NCI-H187 treated with DMSO at 0.1 percent for 48 hours (cell line): ENCODE data around the gene NAPG.
"Not testable (repeated sequence)": the region's sequence is repeated elsewhere in the genome, so short reads cannot be mapped to it uniquely, and the experiment has no call there.

ENCODE experiments used
- DNase-seq: peaks from one replicate; lab custom pipeline; 2025; lab: John Stamatoyannopoulos, UW

NAPG gene

DNA sequence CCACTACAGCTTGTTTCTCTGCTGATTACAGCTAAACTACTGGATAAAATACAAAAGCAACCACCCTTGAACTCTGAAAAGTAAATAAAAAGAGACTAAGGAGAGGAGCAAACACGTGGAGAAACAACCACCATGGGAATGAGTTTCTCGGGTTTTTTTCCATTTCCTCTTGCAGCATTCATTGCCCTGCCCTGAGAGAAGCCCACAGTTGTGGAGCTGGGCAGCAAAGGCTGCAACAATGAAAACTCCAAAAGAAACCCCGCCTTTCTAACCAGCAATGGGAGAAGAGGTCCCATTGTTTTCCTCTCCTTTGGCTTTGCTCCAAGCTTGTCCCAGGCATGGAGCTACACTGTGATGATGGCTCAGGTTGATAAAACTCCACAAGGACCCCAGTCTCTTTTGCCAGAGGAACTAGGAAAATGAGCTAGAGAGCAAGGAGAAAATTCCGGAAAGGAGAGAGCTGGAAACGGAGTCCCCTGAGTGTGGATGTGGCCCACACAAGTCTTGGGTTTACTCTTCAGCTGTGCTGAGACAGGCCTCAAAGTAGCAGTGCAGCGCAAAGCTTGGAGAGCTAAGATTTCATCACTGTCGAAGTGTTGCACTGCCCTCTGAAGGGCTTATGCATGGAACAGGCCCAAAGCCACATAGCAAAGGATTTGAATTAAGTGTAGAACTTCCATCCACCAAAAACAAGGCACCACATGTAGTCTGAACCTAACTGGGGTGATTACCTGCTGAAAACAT is 20.9 kb downstream of the NAPG start:
- DNase-seq, result no peak

DNA sequence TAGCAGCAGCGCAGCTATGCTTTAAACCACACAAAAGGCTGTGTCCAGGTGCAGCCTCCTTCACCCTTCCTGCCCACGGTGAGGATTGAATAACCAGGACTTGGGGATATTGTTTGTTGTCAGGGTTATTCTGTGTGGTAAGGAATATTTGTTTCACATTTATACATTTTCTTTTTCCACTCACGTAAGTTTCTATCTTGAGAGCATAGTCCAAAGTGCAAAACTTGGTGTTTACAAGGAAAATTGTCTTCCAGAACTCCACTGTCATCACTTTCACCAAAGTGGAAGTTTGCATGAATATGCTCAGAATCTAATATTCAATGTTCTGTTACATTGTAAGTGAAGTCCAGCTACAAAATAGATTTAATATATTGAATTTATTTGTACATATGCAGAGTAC is 26.4 kb downstream of the NAPG start:
- DNase-seq, result no peak

DNA sequence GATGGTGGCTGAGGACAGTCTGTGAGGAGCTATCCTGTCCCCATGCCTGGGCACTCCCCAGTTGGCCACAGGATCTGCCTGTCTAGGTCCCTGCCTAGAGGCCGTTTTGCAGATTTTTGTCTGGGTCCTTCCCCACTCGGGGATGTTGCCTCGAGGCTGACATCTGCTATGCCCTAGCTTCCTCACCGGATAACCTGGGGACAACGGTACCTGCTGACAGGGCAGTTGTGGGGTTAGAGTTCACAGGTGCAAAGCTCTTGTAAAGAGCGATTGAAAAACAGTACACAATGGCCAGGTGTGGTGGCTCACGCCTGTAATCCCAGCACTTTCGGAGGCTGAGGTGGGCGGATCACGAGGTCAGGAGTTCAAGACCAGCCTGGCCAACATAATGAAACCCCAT is 30.4 kb downstream of the NAPG start:
- not testable (repeated sequence) for DNase-seq

DNA sequence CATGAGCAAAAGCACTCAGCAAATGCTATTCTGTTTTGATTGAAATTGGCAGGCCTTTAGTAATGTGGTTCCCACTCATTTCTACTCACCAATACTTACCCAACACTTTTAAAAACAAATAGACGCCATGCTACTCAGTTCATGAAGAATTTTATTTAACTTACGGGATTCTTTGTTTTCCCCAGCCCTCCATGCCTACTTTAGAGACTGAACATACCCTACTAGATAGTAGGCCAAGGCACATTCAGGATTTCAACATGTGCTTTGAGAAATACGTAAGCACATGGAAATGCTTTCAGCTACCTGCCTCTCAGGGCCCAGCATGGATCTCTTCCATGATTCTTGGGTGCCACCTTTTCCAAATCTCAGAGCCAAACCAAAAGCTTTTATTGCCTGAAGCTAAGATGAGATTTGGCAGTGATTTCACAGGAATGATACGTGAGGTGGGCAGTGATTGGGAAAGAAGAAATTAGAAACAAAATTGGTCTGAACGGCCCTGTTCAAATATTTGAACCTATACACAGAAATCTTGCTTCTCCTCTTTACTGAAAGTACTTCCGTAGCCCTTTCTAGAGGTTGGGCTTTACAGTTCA is 31.4 kb downstream of the NAPG start:
- no peak for DNase-seq

DNA sequence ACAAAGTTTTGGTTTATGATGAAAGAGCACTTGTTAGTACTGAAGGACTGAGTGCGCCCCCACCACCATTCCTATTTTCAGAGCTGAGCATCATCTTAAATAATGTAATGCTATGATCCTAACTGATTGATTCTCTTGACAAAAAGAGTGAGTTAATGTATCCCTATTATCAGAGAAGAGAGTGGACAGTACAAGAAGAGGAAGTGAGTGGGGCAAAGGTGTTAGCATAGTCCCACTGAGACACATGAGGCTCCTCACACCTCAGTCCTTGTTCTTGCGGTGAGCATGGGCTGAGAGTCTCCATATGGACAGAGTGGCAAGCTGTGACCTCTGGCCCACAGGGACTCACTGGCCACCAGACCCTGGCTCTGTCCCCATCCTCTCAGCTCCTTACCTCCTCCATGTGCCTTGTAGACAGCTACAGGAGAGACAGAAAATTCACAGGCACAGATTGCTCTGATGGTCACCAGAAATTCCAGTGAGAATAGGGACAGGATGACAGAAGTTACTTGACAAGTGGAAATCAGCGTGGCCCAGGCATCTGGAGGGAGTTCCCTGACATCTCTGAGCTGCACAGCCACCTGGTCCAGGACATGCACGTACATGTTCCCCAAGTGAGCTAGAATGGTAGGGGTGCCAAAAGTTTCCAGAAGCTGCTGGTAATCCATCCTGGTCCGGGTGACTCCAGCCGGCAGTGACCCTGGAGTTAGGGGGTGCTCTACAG is 32.6 kb downstream of the NAPG start:
- DNase-seq, result no peak

DNA sequence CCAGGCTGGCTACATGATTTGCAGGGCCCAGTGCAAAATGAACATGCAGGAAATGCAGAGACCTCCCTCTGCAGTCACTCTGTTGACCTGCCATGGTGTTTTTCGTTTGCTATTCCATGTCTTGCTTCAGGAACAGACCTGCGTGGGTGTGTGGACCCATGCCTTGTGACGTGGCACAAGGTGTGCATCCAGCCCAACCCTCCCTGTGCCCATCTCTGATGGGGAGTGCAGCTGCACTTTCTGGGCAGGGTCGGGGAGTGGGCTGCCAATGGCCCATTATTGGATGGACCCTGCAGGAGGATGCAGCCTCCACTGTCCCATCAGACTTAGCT is 33.1 kb downstream of the NAPG start:
- no peak for DNase-seq

DNA sequence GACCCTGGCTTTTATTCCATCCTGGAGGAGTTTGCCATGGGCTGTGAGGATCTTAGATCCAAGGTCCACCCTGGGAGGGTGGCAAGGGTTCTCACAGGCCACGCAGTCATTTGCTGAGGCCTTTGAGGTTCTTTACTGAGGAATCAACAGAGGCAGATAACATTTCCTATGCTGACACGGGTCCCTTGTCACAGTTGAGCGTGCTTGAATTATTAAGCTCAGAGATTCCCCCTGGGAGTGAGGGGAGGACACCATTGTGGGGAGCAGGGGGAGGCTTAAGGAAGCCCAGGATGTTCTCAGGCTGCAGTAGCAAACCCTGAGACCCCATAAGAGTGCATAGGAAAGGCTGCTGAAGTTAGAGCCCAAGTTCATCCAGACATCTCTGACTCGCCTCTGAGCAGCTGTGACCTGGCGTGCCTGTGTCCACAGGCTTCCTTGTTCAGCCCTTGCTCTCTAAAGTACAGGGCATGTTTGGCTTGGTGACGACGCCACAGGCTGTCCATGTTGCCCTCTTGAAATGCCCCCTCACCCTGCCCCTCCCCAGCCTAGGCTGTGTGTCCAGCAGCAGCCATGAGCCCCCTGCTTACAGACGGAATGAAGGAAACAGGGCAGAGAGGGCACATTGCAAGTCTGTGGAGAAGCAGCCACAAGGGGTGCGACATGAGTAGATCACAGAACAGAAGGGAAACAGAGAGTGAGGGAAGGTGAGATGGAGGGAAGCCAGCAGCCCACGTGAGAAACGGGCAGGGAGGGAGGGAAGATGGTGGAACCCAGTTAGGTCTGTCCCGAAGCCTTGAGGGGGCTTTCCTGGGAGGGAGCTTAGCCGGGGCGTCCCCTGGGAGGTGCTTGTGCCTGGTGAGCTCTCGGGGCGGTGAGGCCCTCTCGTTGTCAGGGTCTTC is 34.0 kb downstream of the NAPG start:
- DNase-seq, result no peak

DNA sequence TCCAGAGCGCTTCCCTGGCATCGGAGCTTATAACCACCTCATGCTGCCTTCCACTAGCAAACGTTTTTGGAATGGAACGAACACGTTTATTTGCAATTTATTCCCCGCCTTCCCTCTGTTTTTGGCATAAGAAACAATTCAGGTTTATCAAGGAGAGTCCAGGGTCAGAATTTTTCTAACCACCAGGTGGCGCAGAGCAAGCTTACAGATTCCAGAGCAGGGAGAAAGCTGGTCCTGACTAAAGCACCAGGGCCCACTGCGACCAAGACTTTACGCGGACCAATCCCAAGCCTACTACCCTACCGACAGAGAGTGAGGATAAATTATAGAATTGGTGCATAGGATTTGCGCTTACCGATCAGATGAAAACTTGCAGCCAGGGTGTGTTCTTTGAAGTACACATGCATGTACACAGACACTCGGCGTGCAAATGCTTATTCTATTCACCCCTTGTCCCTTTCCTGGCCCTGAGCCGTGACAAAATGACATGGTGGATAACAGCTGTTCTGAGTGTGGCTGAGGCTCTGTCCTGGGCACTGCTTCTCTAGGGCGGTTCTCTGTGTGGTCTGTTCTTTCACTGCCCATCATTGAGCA is 34.7 kb downstream of the NAPG start:
- DNase-seq, result no peak

DNA sequence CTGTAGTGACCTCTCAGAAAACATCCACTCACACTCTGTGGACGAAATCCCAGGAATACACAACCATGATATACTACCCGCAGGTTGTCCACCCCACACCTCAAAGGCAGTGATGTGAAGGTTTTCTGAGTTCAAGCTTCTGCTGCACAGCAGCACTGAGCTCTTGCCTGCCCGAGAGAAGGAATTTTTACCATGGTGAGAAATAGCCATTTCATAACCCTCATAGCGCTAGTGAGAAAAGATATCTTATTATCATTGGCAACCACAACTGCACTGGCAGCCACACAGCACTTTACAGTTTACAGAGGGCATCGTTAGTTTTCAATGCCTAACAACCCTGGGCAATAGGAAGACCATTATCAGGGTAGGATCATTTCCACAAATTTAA is 36.9 kb downstream of the NAPG start:
- no peak for DNase-seq

DNA sequence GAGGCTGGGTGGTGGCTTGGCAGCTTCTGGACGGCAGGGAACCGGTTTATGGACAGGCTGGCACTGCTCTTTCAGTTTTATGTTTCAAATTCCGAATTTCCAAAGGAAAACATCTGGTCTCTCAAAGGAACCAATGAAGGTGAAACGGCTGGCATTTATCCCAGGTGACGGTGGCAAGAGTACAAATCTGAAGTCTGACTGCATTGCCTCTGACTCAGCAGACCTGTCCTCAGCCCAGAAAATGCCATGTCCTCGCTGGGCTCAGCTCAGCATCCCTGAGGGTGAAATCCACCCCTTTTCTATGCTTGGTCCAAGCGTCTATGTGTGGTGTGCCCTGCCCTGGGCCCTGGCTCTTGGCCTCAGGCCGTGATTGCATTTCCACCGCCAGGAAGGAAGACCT is 38.1 kb downstream of the NAPG start:
- no peak for DNase-seq

DNA sequence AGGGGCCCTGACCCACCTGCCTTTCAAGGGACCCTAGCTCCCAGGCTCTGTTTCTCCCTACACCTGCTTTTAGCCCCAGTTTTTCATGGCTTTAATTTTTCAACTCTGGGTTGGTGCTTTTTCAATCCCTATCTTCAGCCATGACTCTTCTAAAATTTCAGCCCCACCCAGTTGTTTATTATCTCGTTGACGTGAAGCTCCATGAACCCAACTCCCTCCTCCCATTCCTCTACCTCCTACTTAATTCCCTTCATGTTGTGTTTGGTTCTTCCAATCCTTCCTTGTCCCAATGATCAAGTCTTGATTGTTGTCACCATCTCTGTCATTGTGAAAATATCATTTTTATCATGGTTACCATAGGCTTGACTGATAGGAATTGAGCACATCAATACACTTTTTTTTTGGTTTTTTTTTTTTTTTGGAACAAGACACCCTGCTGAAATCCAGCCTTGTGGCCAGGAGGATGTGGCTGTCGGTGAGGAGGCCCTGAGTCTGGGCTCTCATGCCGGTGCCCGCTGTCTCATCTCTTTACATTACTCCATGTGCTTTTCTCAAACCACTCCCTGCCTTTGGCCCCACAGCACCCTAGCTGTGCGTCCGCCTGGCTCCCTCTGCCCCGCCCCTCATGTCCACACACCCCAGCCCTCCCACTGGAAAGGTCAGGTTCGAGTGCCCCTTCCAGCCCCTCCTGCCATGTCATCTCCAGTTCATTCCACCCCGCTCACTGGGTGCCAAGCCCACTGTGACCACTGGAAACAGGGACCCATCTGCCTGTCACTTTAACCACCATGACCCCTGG is 39.3 kb downstream of the NAPG start:
- DNase-seq, result no peak

DNA sequence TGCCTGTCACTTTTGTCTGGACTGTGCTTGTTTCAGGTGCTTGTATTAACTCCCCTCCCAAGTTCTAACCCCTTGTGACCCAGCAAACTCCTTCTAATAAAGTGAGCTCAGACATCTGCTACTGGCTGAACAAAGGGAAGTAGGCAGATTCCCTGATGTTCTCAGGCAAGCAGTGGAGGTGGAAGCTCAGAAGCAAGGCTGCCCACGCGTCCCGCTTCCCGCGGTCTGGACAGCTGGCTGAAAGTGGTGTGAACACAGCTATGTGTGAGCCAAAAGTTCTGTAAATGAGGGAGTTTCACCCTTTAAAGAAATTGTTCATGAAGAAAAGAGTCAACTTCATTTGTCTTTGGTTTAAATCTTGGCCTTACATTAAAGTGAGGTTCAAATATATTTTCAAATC is 40.0 kb downstream of the NAPG start:
- no peak for DNase-seq

DNA sequence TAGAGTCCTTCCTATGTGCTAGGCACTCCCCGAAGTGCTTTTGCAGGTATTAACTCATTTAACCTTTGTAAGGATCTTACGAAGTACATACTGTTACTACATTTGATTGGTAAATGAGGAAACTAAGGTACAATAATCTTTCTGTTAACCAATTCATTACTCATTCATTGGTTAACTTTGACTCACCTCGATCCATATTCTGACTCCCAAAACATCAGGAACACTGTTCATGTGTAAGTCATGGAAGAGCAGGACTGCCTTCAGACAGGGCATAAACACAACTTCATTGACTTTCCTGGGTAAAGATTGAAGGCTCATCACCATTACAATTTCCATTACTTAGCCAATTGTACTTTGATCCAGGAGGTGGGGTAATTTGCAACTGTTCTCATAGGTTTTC is 40.6 kb downstream of the NAPG start:
- DNase-seq, result no peak

DNA sequence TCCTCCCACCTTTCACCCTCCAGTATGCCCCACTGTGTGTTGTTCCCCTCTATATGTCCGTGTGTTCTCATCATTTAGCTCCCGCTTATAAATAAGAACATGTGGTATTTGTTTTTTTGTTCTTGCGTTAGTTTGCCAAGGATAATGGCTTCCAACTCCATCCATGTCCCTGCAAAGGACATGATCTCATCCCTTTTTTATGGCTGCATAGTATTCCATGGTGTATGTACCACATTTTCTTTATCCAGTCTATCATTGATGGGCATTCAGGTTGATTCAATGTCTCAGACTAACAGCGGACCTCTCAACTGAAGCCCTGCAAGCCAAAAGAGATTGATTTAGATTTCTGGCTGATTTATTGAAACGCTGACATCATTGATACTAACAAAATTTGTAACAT is 44.1 kb downstream of the NAPG start:
- not testable (repeated sequence) for DNase-seq

DNA sequence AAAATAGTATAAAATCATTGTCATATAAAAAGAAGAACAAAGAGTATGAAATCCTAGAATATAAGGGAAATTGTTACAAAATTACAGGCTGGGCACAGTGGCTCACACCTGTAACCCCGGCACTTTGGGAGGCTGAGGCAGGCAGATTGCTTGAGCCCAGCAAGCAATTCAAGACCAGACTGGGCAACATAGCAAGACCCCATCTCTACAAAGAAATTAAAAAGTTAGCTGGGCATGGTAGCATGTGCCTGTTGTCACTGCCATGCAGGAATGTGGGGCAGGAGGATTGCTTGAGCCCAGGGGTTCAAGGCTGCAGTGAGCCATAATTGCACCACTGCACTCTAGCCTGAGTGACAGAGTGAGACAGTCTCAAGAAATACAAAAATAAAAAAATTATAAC is 44.8 kb downstream of the NAPG start:
- DNase-seq, result no peak

DNA sequence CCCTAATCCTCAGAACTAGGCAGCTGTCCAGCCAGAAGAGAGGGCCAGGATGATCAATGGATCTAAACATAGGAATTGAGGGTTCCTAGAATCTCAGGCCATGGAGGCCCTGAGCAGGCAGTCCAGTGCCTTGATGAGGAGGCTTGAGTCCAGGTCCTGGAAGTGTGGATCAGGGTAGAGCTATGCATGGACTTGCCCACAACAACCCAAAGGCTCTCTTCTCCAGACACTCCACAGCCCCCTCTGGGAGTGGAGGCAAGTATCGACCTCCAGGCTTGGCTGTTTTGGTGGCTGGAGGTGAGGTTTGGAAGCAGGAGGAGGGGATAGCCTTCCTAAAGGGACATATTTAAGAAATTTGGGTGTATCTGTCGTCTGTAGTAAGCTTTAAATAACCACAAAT is 45.7 kb downstream of the NAPG start:
- no peak for DNase-seq

DNA sequence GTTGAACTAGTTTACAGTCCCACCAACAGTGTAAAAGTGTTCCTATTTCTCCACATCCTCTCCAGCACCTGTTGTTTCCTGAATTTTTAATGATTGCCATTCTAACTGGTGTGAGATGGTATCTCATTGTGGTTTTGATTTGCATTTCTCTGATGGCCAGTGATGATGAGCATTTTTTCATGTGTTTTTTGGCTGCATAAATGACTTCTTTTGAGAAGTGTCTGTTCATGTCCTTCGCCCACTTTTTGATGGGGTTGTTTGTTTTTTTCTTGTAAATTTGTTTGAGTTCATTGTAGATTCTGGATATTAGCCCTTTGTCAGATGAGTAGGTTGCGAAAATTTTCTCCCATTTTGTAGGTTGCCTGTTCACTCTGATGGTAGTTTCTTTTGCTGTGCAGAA is 47.4 kb downstream of the NAPG start:
- DNase-seq, result not testable (repeated sequence)

DNA sequence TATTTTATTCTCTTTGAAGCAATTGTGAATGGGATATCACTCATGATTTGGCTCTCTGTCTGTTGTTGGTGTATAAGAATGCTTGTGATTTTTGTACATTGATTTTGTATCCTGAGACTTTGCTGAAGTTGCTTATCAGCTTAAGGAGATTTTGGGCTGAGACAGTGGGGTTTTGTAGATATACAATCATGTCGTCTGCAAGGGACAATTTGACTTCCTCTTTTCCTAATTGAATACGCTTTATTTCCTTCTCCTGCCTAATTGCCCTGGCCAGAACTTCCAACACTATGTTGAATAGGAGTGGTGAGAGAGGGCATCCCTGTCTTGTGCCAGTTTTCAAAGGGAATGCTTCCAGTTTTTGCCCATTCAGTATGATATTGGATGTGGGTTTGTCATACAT is 48.6 kb downstream of the NAPG start:
- not testable (repeated sequence) for DNase-seq

DNA sequence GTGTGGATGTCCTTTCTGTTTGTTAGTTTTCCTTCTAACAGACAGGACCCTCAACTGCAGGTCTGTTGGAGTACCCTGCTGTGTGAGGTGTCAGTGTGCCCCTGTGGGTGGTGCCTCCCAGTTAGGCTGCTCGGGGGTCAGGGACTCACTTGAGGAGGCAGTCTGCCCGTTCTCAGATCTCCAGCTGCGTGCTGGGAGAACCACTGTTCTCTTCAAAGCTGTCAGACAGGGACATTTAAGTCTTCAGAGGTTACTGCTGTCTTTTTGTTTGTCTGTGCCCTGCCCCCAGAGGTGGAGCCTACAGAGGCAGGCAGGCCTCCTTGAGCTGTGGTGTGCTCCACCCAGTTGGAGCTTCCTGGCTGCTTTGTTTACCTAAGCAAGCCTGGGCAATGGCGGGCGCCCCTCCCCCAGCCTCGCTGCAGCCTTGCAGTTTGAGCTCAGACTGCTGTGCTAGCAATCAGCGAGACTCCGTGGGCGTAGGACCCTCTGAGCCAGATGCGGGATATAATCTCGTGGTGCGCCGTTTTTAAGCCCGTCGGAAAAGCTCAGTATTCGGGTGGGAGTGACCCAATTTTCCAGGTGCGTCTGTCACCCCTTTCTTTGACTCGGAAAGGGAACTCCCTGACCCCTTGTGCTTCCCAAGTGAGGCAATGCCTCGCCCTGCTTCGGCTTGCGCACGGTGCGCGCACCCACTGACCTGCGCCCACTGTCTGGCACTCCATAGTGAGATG is 52.2 kb downstream of the NAPG start:
- DNase-seq, result not testable (repeated sequence)

DNA sequence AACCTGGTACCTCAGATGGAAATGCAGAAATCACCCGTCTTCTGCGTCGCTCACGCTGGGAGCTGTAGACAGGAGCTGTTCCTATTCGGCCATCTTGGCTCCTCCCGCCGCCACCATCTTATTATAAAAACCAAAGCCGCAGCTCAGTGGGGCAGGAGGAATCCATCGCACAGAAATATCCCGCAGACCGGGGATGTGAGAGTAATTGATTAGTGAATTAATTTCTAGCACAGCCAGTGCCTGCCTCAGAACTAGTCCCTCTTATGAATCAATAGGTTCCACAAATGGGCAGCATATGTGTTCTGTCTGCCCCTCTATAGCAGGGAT is 52.7 kb downstream of the NAPG start:
- not testable (repeated sequence) for DNase-seq
